ENCODE measurements around the gene MYO10. TPM values are rescaled to one million over a fixed set of nuclear protein-coding genes. Genes with fewer than 3 reads are reported as not detected.

The MYO10 gene
- total and polyA plus RNA-seq, 3 donors from 2014 or later = 37.8 to 102 (median 99.8) TPM

DNA sequence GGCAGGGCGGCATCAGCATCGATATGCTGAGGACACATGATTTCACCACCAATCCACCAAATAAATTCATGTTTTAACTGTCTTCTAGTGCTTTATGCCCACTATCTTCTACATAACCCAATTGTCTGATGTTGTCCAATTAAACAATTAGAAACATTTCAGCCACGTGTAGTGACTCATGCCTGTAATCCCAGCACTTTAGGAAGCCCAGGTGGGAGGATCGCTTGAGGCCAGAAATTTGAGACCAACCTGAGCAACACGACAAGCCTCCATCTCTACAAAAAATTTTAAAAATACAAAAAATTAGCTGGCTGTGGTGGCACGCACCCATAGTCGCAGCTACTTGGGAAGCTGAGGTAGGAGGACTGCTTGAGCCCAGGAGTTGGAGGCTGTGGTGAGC, 128.1 kb downstream of the MYO10 start:
- intact Hi-C loops (cut with DNase I; ENCODE audit: low total_unique reads) = loop anchor here (10.0 kb wide), 1 partner anchor 127 kb away; the partner anchor contains the start of gene MYO10
- no peaks in the 10 kb centered on the region for H3K9me3 ChIP-seq
- H3K27me3 ChIP-seq = no peaks in the 10 kb centered on the region
- TF ChIP-seq POLR2A (IDR thresholded peaks at IDR 0.05) = no peak
- TF ChIP-seq, protein P1, sequence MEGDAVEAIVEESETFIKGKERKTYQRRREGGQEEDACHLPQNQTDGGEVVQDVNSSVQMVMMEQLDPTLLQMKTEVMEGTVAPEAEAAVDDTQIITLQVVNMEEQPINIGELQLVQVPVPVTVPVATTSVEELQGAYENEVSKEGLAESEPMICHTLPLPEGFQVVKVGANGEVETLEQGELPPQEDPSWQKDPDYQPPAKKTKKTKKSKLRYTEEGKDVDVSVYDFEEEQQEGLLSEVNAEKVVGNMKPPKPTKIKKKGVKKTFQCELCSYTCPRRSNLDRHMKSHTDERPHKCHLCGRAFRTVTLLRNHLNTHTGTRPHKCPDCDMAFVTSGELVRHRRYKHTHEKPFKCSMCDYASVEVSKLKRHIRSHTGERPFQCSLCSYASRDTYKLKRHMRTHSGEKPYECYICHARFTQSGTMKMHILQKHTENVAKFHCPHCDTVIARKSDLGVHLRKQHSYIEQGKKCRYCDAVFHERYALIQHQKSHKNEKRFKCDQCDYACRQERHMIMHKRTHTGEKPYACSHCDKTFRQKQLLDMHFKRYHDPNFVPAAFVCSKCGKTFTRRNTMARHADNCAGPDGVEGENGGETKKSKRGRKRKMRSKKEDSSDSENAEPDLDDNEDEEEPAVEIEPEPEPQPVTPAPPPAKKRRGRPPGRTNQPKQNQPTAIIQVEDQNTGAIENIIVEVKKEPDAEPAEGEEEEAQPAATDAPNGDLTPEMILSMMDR (IDR thresholded peaks at IDR 0.05) = no peak
- peaks cover 36% of the 10 kb centered on the region for H3K4me1 ChIP-seq
- DNase-seq = no peak
- H3K36me3 ChIP-seq (ENCODE audit: low read depth, missing control alignments) = no peaks in the 10 kb centered on the region
- WGBS, 2 donors = 90 to 93% methylated on average over 7 of the region's 7 CpGs
- H3K4me3 ChIP-seq = no peak overlapping the region
- H3K27ac ChIP-seq = peak overlapping the region in 1 of 2 donors; percentile 25

GRCh38 chr5:16807547-16807864, 128.6 kb downstream of the MYO10 start:
- TF ChIP-seq, protein P1 (IDR thresholded peaks at IDR 0.05) = no peak
- no peak for TF ChIP-seq POLR2A (IDR thresholded peaks at IDR 0.05)

DNA sequence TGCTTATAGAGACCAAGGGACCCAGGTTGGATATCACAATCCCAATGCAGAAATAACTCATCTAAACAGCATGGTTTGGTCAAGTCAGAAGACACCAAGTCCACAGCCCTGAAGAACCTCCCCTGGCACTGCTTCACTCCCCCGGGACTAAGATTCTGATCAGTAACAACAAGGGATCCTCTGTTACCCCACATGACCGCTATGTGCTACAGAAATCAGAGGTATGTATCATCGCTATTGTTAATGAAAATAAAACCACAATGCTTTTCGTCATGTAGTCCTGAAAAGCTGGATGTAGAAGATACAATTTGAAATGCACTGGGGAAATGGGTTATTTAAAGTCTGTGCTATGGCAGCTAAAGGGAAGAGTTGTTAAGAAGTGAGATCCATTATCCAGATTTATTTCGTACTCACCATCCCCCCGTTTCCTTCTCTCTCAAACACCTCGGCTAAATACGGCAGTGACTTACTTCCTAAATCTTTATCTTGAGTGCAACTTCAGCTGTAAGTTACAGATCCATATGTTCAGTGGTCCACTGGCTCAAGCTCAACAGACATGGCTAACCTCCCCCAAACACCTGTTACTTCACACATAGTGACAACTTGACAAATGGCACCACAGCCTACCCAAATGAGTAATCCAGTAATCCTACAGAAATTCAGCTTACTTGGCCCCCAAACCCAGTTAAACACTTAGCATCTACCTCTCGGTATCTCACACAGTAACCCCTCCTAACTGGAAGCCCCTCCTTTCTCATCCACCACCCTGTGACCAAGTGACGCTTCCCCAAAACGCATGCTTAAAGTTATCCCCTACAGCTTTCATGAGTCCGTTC, 129.2 kb downstream of the MYO10 start:
- intact Hi-C loops (cut with DNase I; ENCODE audit: low total_unique reads) = loop anchor here (10.0 kb wide), 1 partner anchor 128 kb away; the partner anchor contains the start of gene MYO10
- peak; percentile 64 for DNase-seq
- Histone ChIP-seq H3K9me3 (no peaks in the 10 kb centered on the region), H3K27me3 (no peaks in the 10 kb centered on the region), H3K4me1 (peaks cover 25% of the 10 kb centered on the region), H3K4me3 (no peak overlapping the region), H3K27ac (peak overlapping the region in 1 of 2 donors; percentile 50), H3K36me3 (ENCODE audit: low read depth, missing control alignments) (no peaks in the 10 kb centered on the region)
- WGBS, 2 donors = 77 to 80% methylated on average over 12 of the region's 12 CpGs
- TF ChIP-seq, protein P1 (IDR thresholded peaks at IDR 0.05) = no peak
- TF ChIP-seq POLR2A (IDR thresholded peaks at IDR 0.05) = no peak

More at GRCh38 chr5:16807547-16807864, 128.6 kb downstream of the MYO10 start:
- H3K27me3 ChIP-seq = no peaks in the 10 kb centered on the region
- H3K4me3 ChIP-seq = no peak overlapping the region
- intact Hi-C loops (cut with DNase I; ENCODE audit: low total_unique reads) = loop anchor here (10.0 kb wide), 1 partner anchor 127 kb away; the partner anchor contains the start of gene MYO10
- H3K27ac ChIP-seq = peak overlapping the region in 1 of 2 donors; percentile 25
- H3K36me3 ChIP-seq (ENCODE audit: low read depth, missing control alignments) = no peaks in the 10 kb centered on the region
- H3K4me1 ChIP-seq = peaks cover 31% of the 10 kb centered on the region
- no peaks in the 10 kb centered on the region for H3K9me3 ChIP-seq
- DNase-seq = peak; percentile 44
- 56 to 74% methylated on average over 5 of the region's 5 CpGs for WGBS, 2 donors

- Histone ChIP-seq H3K4me3 (no peak overlapping the region), H3K27ac (peak overlapping the region in 1 of 2 donors; percentile 27), H3K9me3 (no peaks in the 10 kb centered on the region), H3K36me3 (ENCODE audit: low read depth, missing control alignments) (no peaks in the 10 kb centered on the region), H3K4me1 (peaks cover 22% of the 10 kb centered on the region), H3K27me3 (no peaks in the 10 kb centered on the region)
- intact Hi-C loops (cut with DNase I; ENCODE audit: low total_unique reads) = loop anchor here (10.0 kb wide), 1 partner anchor 129 kb away; the partner anchor contains the start of gene MYO10
- 68 to 72% methylated on average over 7 of the region's 7 CpGs for WGBS, 2 donors
- TF ChIP-seq POLR2A (IDR thresholded peaks at IDR 0.05) = no peak
- TF ChIP-seq, protein P1 (IDR thresholded peaks at IDR 0.05) = no peak
- no peak for DNase-seq
These were observed 130.6 kb downstream of the MYO10 start for GRCh38 chr5:16805486-16805885.
